ENCODE results near the gene ENTHD1. TPM values are rescaled to one million over a fixed set of nuclear protein-coding genes. Genes with fewer than 3 reads are reported as not detected.
A peak's percentile ranks its signal among the peaks of the same experiment; 100 is the strongest.
"Not testable (repeated sequence)": the region's sequence is repeated elsewhere in the genome, so short reads cannot be mapped to it uniquely, and the experiment has no call there.

ENTHD1 gene
- total RNA-seq, 1 donor from 2014 or later = not detected

DNA sequence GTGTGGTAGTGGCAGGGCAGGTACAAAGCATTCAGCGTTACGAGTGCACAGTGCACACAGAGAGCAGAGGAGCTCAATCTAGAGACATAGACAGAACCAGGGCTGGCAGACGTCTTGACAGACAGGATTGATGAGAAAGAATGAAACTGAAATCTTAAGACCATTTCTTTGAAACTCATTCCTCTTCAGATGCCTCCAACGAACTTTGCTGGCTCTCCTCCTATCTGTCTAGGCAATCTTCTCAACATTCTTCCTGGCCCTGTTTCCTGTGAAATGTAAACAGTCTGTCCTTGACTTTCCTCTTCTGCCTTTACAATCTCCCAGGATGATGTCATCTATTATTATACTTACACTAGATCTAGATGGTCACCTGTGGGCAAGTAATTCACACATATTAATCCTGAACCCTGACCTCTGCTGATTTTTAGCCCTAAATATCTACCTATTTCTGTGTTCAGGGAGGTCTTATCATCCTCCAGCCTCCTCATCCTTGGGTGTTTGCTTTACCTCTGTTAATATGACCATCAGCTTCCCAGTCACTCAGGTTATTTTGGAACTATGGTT, 119.5 kb downstream of the ENTHD1 start:
- peak; percentile 37 for ATAC-seq

DNA sequence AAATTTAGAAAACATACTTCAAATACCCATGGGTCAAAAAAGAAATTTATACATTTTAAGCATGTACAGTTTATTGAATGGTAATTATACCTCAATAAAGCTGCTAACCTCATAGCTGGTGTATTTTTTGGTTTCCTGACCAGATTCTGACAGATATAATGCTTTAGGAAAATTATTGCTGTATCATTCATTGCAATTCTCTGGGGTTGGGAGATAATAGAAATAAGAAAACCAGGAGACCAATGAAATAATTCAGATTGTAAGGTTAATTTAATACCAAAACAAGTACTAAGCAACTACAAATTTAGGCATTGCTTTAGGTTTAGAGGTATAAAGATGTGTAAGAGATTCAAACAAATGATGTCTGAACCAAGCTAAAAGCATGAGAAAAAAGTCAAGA, 120.1 kb downstream of the ENTHD1 start:
- no peak for ATAC-seq

DNA sequence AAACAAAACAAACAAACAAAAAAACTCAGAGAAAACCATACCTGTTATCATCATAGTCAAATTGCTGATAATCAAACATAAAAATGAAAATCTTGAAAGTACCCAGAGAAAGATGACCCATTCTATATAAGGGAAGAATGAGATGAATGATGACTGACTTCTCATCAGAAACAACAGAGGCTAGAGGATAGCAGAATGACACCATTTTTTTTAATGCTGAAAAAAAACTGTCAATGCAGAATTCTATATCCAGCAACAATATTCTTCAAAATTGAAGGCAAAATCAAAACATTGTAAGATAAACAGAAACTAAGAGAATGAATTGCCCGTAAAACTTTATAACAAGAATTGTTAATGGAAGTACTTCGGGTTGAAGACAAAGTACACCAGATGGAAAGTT, 122.1 kb downstream of the ENTHD1 start:
- ATAC-seq = no peak

DNA sequence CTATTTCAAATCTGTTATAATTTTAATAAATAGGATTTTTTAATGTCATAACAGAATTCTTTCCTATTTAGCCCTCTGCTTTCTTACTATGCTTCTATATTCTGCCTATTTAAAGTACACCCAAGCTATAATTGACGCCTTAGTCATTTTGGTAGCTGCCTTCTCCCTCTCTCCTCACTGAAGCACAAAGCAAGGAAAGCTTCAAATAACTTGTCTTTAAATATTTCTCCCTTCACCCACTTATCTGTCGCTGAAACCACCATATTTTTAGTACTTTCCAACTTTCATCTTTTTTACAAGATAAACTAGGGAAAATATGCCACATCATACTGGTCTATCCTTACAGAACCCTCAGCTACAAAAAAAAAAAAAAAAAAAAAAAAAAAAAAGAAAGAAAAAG, 127.9 kb downstream of the ENTHD1 start:
- ATAC-seq = no peak

DNA sequence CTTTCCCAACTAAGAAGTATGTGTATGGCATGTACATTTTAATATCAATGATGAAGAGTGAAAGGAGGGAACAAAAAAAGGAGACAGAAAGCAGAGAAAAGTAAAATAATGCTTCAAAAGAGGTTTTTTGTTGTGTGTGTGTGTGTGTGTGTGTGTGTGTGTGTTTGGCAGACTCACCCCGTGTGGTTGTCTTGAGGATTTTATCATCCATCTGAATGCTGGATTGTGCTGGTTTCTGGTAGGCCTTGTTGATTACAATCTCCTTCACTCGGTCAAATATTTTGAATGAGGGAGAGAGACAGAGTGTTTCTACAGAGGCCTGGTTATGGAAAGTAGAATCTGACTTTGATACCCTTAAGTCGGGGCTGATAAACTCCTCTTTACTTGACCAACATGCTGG, 128.5 kb downstream of the ENTHD1 start:
- no peak for ATAC-seq

DNA sequence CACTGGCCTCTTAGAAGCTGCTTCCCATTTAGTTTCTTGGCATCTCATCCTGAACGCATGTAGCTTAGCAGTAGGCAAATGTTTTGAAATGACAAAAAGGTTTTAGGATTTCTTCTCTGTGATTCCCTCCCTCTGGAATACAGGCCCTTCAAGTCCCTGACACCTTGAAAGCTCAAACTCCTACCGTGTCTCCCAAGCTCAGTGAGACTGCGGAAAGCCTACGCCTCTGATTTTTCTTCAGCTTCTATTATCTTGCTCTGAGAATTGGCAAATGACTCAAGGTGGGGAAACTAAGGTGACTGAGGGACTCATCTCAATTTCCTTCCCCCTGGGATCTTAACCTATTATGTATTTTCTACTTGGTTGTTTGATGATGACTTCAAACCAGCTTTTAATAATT, 130.3 kb downstream of the ENTHD1 start:
- no peak for ATAC-seq

DNA sequence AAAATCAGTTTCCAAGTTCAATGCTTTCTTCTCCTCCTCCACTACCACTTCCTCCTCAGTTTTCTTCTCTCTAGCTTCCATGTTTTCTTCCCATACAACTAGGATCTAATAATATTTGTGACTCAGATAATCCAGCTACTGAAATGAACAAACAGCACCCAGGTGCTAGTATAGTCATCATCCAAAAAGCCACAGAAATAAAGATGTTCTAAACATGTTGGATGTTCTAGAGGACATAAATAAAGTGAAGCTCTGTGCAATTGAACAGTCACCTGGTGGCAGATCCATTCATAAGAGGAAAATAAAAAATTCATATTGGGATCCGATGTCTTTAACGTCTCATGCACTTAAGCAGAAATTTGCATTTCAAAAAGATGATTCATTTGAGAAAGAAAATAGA, 142.8 kb downstream of the ENTHD1 start:
- ATAC-seq = no peak

DNA sequence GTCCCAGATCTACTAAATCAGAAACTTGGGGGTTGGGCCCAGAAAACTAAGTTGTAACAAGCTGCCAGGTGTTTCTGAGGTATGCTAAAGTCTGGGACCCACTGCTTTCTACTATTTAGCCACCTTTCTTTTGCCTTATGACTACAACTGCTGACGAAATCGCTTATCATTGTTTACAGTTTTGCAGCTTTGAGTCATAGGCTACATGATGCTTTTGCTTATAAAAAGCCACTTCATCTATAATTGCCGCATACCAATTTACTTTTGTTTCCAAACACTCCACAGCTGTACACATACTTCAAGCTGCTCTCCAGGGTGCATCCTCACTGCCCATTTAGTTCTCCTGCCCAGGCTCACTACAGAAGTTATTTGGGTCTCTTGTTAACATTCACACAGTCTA, 144.7 kb downstream of the ENTHD1 start:
- ATAC-seq = no peak

DNA sequence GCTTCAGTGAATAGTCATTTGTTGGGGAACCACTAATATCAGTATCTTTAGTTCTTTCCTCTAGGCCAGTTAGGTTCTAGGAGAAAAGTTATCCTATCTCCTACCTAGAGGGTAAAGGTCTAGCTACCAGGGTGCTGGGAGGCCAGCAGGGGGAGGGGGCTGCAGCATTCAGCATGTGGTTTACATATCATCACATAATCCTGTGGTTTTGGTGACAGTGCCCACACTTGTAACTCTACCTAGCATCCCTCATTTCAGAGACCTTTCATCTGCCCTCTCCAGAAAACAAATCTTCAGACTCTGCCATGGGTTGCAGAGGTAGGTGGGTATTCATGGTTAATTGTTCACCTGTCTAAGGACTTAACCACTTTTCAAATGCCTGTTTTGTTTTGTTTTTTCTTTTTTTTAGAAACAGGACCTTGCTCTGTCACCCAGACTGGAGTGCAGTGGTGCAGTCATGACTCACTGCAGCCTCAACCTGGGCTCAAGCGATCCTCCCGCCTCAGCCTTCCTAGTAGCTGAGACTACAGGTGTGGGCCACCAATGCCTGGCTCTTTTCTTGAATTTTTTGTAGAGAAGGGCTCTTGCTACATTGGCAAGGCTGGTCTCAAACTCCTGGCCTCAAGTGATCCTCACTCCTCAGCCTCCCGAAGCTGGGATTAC, 146.8 kb downstream of the ENTHD1 start:
- ATAC-seq = no peak

DNA sequence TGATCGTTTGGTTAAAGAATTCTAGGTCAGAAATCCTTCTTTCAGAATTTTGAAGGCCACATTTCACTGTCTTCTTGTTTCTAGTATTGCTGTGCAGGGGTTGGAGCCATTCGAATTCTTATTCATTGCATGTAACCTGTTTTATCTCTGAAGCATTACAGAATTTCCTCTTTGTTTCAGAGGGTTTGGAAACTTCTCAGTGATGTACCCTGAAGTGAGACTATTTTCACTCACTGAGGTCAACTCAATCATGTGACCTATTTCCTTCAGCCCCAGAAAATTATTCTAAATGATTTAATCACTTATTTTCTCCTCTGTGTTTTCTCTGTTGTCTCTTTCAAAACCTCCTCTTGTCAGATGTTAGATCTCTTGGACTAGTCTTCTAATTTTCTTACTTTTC, 147.8 kb downstream of the ENTHD1 start:
- ATAC-seq = no peak

DNA sequence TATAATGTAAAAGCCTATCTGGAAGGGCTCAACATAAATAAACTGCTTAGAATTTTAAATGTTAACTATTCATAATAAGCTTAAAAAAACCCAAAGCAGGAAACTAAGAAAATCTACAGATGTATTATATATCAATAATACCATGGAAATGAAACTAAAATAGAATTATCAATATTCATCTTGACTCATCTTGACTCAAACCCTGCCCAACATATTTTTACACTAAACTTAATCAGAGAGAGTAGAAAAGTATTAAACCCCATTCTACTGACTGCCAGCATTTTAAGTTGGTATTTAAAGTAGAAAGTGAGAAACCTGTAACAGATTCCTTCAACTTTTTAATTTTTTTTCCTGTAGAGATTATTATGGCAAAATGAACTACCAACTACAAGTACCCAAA, 149.2 kb downstream of the ENTHD1 start:
- no peak for ATAC-seq

DNA sequence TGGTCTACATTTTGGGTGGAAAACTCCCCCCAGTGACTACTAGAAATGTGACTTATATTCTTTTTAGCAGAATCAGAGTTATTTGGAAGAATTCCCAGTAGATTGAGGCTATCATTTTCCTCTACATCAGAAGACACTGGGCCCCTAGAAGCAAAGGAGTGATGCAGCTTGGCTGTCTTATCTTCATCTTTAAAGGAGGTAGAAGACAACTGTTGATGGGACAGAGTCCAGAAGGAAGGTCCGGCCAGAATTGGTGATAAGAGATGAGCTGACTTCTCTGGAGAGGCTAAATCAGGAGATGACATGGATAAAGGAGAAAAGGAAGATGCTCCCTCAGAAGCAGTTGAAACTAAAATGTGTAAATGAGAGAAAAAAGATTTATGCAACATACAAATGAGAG, 149.6 kb downstream of the ENTHD1 start:
- no peak for ATAC-seq

DNA sequence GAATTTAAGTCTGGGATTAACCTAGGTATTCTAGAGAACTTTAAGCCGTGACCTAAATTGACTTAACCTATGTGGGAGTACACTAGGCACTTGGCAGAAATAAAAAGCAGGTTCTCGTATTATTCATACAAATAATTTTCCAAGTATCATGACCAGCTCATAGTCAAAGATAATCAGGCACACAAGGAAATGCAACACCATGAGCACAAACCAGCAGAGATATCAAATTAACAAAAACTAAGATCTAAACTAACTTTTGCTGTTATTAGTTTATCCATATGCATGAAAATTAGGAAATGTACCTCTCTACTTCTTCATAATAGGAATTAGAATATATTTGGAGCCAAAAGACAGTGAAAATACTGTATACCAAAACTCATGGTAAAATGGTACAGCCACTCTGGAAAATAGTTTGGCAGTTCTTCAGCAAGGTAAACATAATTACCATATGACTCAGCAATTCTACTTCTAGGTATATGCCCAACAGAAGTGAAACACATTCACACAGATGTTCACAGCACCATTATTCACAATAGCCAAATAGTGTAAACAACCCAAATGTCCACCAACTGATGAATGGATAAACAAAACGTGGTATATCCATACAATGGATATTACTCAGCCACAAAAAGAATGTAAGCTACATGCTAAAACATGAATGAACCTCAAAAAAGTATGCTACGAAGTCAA, 154.1 kb downstream of the ENTHD1 start:
- ATAC-seq = no peak

DNA sequence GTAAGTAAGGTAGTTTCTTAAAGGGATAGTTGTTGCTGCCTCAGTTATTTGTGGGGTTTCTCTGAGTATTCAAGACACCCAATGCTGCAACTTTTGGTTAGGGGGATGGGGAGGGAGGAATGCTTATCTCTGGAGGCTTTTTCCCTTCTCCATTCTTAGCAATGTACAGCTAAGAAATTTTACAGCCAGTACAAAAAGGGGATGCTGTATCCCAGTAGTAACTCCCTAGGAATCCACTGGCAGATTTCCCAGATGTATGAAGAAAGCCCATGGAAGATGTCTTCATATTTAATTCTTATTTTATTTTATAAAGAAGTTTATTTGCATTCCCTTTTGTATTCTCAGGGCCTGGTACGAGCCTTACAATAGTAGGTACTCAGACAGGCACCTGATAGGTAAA, 154.8 kb downstream of the ENTHD1 start:
- ATAC-seq = no peak

DNA sequence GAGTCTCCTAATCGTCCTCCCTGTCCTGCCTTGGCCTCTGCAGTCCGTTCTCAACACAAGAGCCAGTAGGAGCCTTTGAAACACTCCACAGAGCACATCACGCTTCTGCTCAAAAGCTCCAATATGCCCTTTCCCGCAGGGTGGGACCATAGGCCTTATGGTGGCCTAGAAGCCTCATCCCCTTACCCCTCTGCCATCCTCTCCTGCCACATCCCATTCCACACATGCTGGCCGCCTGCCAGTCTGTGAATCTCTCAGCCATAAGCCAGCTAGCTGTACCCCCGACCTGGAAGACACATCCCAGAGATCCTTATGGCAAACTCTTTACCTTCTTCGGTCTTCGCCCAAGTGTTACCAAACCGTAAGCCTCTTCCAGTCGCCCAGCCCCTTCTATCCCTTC, 157.8 kb downstream of the ENTHD1 start:
- ATAC-seq = no peak

DNA sequence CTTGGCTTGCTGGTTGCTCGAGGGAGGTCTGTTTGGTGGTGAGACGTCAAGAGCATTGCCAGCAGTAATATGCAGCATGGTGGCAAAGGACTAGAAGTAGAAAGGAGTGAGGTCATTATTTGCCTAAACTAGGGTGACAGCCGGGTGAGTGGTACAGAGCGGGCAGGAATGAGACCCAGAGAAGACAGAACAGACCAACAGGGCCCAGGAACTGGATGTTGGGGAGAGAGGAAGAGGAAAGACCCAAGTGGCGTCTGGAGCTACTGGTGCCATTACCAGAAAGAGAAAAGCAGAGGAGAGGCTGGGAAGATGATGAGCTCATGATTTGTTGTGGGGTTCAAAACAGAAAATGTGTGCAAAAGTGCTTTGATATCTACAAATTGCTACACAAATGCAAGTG, 158.7 kb downstream of the ENTHD1 start:
- ATAC-seq = no peak

DNA sequence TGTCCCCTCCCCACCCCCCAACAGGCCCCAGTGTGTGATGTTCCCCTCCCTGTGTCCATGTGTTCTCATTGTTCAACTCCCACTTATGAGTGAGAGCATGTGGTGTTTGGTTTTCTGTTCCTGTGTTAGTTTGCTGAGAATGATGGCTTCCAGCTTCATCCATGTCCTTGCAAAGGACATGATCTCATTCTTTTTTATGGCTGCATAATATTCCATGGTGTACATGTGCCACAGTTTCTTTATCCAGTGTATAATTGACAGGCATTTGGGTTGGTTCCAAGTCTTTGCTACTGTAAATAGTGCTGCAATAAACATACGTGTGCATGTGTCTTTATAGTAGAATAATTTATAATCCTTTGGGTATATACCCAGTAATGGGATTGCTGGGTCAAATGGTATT, 159.5 kb downstream of the ENTHD1 start:
- not testable (repeated sequence) for ATAC-seq

DNA sequence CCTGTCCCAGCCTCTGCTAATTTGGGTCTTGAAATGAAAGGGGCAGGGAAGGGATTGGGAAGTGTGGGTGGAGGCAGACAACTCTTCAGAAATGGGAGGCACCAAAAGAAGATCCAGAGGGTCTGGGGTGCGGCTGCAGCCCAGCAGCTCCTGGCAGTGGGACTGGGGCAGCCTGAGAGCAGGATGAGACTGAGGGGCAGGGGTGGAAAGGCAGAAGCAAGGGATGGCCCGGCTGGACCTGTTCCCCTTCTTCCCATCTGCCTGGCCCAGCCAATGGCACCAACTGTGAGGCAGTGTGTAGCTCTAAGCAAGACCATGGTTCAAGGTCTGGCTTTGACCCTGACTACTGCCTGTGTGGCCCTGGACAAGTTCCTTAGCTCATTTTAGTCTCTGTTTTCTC, 160.4 kb downstream of the ENTHD1 start:
- ATAC-seq = no peak

DNA sequence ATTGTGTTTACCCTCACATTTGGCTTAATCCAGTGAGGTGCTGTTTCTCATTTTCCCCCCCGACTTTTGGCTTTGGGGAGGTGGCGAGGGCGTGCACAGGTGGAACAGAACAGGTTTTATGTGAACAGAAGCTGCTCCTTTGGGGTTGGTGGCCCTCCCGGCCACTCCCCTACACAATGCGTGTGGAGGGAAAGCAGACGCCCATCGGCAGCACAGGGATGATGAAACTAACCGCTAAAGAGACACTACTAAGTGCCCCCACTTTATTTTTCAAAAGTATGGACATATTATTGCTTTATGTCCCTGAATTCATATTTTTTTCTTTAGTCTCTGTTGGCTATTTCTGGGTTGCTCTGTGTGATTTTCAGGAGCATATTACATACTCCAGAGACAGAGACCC, 160.9 kb downstream of the ENTHD1 start:
- no peak for ATAC-seq

DNA sequence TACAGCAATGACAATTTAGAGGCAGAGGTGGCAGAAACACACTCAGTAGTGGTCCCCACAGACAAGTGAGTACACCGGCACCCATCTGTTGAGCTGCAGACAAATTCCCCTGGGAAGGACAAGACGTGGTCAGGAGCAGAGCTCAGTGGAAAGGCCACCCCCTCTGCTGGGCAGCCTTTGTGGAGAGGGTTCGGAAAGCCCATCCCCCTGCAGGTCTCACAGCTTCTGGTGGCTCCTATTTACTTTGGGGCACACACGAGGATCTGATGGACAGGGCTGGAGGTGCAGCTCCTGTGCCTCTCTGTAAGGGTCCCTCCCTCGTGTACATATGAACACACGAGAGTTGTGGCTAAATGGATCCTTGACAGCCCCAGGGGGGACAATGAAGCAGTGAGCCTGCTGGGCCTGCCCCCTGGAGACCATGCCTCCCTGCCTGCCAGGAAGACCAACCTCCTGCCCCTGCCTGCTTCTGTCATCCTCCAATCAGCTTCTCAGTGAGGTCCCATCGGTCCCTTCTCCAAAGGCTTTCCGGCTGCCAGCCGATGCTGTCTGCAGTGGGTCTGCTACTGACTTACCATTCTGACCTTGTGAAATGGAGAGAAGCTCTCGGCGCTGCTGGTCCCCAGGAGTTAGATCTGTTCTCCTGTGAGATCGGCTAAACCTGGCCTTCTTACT, 161.5 kb downstream of the ENTHD1 start:
- no peak for ATAC-seq

DNA sequence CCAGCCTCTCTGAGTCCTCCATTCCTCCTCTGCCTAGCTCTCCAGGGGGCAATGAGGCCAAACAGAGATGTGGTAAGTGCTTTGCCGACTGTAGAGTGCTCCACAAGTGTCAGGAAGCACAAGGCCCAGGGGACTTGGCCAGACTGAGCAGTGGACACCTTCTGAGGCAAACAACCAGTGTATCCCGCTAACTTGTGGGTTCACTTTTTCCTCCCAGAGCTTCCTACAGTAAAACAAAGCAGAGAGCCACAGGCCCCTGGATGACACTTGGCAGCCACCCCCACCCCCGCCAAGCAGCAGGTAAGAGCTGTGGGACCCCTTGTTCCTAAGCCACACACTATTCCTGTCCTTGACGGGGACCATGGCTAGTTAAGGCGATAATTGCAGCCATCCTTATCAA, 162.1 kb downstream of the ENTHD1 start:
- ATAC-seq = no peak

DNA sequence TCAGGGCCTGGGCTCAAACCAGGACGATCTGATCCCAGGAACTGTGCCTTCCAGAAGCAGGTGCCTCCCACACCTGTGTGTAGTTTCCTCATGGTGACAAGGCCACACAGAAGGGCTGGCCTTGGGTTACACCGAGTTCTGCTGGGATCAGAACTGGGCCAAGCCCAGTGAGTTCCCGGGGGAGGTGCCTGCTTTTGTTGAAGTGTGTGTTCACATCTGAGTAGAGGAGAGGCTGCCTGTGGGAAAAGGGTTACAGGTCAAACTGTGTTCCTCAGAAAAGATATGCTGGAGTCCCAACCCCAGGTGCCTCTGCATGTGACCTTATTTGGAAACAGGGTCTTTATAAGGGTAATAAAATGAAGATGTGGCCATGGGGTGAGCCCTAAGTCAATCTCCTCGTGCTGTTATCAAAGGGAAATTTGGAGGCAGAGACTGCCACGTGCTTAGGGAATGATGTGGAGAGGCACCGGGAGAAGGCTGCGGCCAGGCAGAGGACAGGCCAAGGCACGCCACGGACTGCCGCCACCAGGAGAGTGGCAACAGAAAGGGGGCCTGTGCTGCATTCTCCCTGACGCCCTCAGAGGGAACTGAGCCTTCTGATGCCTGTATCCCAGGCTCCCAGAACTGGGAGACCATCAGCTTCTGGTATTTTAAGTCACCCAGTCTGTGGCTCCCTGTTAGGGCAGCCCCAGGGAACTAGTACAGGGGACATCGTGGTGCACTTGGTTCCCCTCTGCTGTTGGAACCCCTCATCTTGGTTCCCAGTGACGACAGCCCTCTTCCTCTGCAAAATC, 164.2 kb downstream of the ENTHD1 start:
- ATAC-seq = no peak

All from esophagus mucosa (tissue), 1 donor.